HG03196 (cell line): ENCODE results near the gene CSNK1G2.

ENCODE experiments used
- ATAC-seq: cut with Tn5 transposase; IDR thresholded peaks from one replicate; pipeline ENCODE4 v1.9.1; 2021; ENCODE audit not compliant: unreplicated experiment

Gene CSNK1G2

DNA sequence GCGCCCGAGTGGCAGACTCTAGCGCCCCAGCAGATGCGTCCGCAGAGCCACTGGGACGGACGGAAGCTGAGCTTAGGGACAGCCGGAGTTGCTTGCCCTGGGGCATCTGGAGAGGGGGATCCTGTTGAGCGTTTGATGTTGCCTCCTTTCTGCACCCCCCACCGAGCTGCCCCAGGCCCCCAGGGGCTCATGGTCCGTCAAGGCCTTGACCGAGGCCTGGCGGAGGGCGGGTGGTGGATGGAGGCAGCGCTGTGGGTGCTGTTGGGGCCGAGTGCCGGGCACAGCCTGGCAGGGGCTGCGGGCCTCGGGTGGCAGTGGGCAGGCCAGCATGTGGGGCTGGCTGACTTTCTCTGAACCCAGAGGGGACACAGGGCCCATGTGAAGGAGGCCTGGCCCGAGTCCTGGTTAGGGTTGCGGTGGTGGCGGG lies 2.7 kb downstream of the CSNK1G2 start:
- no peak for ATAC-seq

DNA sequence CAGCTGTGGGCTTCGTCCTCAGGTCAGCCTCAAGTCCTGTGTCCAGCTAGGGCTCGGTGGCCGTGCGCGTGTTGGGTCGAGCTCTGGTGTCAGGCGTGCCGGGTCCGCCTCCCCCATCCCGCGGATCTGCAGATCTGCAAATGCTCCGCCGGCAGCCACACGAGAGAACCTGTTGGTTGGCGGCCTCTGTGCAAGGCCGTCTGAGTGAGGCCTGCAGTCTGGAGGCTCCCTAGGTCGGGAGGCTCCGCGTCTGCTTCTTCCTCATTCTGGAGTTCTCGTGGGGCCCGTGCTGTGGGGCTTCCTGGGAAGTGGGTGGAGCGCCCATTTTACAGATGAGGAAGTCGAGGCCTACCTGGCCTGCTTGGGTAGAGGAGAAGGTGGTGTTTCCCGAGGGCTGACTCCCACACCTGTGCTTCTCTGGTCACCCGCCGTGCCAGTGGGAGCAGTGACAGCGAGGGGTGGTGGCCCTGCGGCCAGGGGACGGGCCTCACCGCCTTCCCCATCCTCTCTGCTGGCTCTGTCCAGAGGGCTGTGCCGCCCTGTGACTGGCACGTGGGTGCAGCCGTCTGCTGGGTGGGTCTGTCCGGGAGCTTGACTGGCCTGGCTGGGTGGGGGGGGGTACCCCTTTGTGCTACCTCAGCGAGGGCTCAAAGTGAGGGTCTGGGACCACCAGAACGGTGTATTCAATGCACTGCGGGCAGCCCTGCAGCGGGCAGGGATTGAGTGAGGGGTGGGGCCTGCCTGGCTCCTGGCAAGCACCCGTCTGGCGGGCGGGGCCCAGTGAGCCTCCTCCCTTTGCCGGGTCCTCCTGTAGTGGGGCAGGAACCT lies 3.3 kb downstream of the CSNK1G2 start:
- ATAC-seq, result no peak

DNA sequence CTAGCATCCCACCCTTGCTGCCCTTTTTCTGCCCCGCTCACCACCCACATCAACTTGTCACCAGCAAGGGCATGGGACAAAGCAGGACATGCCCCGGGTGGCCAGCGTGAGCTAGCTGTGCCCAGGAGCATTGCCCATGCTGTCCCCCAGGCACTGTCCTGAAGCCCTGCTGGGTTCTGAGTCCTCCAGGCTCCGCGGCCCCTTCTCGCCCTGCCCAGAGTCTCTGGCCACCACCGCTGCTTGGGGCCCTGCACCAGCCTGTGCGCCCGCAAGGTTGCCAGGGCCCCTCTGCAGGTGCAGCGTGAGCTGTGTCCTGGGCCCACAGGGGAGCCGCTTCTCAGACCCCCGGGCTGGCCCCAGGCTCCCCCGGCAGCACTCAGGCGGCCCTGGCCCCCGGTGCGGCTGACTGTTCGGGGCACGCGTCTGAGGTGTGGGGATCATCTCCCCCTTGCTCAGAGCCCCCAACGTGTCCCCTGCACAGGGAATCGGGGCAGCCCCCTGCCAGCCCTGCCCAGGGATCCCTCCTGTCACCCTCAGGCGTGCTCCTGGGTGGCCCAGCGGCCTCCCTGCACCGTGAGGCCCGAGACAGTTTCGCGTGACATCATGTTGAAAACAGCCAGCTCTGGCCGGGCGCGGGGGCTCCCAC lies 4.1 kb downstream of the CSNK1G2 start:
- no peak for ATAC-seq

- ATAC-seq, result no peak
Measured at GRCh38 chr19:1945899-1946298, 4.9 kb downstream of the CSNK1G2 start.

- no peak for ATAC-seq
Measured at GRCh38 chr19:1947651-1948209, 6.8 kb downstream of the CSNK1G2 start.

DNA sequence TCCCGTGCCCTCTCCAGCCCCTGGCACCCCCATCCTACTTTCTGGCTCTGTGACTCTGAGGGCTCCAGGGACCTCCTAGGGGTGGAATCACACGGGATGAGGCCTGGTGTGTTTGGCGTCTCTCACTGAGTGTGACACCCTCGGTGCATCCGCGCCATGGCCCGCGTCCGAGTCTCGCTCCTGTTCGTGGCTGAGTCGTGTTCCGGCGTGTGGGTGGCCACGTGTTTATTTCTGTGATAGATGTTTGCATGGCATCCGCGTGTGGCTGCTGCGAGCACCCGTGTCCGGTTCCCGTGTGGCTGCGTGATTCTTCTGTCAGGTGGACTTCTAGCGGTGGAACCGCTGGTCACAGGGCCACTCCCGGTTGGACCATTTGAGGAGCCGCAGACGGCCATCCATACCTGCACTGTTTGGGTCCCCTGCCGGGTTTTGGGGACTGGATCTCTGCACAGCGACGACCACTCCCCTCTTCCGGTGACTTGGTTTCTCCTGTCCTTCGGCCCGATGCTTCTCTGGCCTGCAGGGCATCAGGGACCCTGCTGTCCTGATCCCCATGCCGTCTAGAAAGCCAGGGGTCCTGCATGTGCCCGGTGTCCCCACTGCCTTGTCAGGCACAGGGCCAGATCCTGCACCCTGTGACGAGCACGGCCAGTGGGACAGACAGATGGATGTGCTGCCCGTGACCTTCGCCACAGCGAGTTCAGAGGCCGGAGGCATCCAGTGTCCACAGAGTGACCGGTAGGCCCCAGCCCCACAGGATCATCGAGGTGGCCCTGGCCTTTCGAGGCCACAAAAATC lies 8.5 kb downstream of the CSNK1G2 start:
- ATAC-seq, result no peak

DNA sequence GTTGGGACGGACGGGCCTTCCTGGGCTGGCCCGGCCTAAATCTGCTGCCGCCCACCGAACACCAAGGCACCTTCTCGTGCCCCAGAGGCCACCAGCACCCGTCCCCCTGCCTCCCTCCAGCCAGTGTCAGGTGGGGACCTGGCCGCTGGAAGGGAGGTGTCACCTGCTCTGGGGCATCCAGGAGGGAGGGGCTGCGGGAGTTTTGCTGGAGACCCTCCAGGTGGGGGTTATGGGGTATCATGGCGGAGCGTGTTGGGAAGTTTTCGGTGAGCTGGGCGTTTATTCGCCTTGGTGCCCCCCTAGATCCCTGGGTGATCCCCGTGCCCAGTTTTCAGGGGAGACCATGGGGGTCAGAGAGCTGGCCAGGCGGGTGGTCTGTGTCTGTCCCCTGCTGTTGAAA lies 9.7 kb downstream of the CSNK1G2 start:
- ATAC-seq, result no peak

GRCh38 chr19:1952635-1953034 lies 11.7 kb downstream of the CSNK1G2 start:
- ATAC-seq, result no peak

DNA sequence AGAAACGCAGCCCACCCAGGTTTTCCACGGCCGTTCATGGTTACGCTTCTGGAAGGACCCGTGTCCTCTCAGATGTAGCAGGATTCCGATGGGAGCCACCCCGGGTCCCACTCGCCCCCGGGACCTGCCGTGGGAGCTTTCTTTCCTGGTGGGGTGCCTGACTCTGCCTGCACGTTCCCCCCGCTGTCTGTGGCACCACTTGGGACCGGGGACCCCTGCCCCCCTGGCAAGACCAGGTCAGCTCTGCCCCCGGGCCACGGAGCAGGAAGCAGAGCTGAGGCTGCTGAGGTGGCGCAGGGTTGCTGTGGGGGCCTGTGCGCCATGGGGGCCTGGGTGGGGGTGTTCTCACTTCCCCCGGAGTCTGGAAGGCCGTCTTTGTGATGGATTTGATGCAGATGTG lies 12.1 kb downstream of the CSNK1G2 start:
- ATAC-seq, result no peak

DNA sequence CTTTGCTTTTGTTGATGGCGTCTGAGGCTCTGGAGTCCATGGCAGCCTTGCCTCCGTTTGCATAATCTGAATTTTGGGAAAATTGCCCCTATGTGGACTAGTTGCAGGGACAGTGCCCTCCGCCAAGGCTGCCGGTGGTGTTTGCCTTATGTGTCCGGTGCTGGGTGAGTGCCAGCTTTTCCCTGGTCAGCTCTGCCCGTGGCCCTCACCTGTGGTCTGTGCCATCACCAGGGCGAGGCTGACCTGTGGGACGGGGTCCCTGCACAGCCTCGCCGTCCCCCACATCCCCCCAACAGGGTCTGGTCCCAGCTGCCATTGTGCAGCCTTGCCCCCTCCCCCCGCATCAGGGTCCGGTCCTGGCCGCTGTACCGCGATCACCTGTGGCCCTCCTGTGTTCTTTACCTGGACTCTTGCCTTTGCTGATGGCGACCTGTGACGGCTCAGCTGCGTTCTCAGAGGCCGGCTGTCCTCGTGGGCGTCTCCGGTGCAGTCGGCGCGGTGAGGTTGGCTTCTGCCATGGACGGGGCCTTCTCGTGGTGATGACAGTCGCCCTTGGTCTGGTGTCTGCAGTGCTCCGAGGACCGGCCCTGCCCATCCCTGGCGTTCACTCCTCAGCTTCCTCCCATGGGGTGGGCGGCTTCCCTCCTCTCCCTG lies 12.6 kb downstream of the CSNK1G2 start:
- no peak for ATAC-seq

DNA sequence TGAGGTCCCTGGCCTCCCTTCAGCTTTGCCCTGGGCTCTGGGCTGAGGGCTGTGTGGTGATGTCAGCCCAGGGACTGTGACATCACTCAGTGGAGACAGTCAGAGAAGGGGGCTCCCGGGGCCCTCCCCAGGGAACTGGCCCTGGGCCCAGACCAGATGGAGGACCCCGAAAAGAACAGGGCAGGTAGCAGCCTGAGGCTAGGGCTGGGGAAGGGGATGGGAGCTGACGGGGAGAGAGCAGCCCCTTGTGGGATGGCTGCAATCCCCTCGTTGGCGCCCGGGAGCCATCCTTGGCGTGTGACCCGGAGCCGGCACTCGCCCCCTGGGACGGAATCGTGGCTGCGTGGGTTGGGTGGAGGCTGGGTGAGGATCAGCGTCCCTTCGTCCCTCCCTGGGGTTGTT lies 13.6 kb downstream of the CSNK1G2 start:
- no peak for ATAC-seq

DNA sequence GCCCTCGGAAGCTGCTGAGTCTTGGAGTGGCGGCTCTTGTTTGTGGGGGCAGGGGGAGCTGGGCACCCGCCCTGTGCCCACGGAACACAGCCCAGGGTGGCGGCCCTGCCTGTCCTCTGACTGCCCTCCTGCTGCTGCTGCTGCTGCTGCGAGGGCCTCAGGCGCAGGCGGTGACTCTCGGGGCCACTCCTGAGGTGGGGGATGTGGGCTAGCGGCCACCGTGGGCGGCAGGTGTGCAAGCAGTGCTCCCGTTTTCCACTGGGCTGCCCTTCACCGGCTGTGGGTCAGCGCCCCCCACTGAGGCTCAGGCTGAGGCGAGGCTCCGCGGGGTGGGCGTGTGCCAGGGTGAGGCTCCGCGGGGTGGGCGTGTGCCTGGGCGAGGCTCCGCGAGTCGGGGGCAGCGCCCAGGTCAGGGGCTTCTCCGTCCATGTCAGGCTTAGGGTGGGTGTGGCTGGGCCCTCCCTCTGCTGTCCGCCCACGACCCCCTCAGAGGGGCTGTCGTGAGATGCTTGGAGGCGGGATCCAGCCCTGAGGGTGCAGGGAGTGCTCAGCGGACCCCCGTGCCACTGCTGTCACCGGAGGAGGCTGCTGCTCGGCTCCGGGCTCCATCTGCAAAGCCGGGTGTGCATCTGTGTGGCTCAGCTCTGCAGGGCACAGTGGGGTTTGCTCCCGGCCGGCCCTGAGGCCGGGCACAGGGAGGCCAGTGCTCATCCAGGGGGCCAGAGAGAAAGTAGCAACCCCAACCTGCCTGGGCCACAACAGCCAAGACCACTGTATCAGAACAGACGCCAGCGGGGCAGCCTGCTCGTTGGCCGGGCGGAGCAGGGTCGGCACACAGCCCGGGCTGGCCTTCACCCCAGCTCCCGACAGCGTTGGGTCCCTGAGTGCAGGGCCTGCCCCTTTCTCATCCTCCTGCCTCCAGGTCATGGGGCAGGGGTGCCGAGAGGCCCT lies 14.5 kb downstream of the CSNK1G2 start:
- no peak for ATAC-seq

DNA sequence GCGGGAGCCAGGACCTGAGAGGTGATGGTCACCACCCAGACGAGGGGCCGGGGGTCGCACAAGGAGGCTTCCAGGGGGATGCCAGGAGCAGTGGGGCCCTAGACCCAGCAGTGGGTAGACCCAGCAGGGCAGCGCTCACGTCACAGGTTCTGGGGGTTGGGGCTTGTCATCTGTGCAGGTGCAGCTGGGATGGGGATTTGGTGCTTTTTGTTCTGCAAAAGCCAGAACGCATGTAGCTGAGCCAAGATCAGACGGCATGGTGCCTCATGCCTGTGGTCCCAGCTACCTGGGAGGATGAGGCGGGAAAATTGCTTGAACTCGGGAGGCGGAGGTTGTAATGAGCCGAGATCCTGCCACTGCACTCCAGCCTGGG lies 15.1 kb downstream of the CSNK1G2 start:
- no peak for ATAC-seq

DNA sequence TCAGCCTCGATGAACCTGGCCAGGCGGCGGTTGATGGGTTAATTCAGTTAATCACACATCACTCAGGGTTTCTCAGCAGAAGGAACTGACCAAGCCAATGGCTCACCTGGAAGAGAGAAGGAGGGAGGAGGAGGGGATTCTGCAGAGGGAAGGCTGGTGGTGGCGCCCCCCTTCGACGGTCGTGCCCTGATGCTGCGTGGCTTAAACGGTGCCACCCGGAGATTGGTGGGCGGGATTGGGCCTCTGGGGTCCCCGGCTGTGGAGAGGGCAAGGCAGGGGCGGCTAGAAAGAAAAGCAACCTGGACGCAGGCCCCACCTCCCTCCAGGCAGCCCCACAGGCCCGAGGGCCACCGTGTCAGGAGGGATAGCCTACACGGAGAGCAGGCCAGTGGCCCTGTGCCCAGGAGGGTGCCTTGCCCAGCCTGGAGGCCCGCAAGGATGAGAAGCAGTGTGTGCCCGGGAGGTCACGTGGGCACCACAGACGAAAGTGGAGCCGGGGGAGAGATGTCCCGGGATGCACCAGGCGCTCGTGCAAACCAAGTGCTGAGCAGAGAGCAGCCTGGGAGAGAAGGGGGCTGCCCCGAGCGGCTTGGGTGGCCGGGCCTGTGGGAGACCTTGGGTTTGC lies 16.0 kb downstream of the CSNK1G2 start:
- ATAC-seq, result no peak

- no peak for ATAC-seq
Measured at GRCh38 chr19:1957562-1958248, 16.7 kb downstream of the CSNK1G2 start.

DNA sequence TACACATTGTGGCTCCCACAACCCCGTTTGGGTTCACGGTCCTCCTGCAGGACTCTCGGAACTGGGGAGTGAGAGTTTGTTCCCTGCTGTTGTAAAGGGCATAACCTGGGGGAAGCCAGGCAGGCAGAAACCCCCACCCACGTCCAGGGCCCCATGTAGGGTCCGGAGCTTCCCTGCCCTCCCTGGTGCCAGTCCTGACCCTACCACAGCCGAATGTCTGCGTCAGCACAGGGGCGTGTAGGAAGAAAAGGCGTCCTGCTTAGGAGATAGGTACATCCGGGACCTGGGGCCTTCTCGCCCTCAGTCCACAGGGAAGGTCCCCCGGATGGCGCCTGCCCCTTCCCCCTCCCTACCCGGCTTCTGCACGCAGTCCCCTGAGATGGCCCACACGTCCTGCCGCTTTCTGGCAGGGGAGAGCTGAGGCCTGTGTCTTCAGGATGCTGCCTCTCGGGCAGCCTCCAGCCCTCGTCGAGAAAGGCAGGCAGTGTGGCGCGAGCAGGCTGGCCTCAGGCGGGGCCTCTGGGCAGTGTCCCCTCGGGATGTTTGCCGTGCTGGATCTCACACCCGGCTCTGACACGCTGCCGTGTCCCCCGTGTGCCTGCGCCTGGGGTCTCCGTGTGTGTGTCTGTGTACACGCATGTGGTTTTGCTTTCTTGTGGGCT lies 19.1 kb downstream of the CSNK1G2 start:
- no peak for ATAC-seq

- ATAC-seq, result no peak
Measured at GRCh38 chr19:1961000-1961883, 20.3 kb downstream of the CSNK1G2 start.
